HL-60 (cell line): ENCODE measurements around the gene GPATCH4.
"Not testable (repeated sequence)": the region's sequence is repeated elsewhere in the genome, so short reads cannot be mapped to it uniquely, and the experiment has no call there.

Experiments
- DNase-seq, 2 experiments: peaks; one replicate each; pipeline ENCODE4 v3.0.0-alpha.2; 2010 to 2020; ENCODE audit warnings: low read depth in 1 of 2, low spot score in 1 of 2
- H3K27ac ChIP-seq: fragments of 250-450 bp; sonication (Bioruptor Pico); replicated peaks from 2 replicates; pipeline ENCODE4 v1.5.1; 2020; ENCODE audit warnings: mild to moderate bottlenecking, moderate library complexity
- H3K27me3 ChIP-seq: fragments of 250-450 bp; sonication (Bioruptor Pico); 2 replicates; pipeline ENCODE4 v1.5.1; 2021; ENCODE audit warnings: mild to moderate bottlenecking, moderate library complexity; ENCODE audit not compliant: insufficient read depth, poor library complexity, severe bottlenecking
- H3K4me3 ChIP-seq: replicated peaks from 2 replicates; pipeline ENCODE4 v1.5.1; 2011; ENCODE audit warnings: mild to moderate bottlenecking, control low read depth, low read length; ENCODE audit not compliant: insufficient read depth
- CTCF ChIP-seq: IDR thresholded peaks from one replicate; pipeline ENCODE4 v1.5.1; 2011; ENCODE audit warnings: low read length, control low read depth, inconsistent platforms; ENCODE audit not compliant: insufficient read depth
- GABPA ChIP-seq: IDR thresholded peaks from 2 replicates; pipeline ENCODE4 v1.6.1; 2012; ENCODE audit warnings: low read depth
- POLR2AphosphoS5 ChIP-seq: IDR thresholded peaks from 2 replicates; pipeline ENCODE4 v1.6.1; 2012; ENCODE audit warnings: low read depth
- REST ChIP-seq: IDR thresholded peaks from 2 replicates; pipeline ENCODE4 v1.6.1; 2012; ENCODE audit warnings: low read depth; ENCODE audit not compliant: insufficient replicate concordance
- SPI1 ChIP-seq: IDR thresholded peaks from 2 replicates; pipeline ENCODE4 v1.6.1; 2012; ENCODE audit warnings: low read depth, mild to moderate bottlenecking, borderline replicate concordance

The GPATCH4 gene

GRCh38 chr1:156552937-156553336 lies 48.3 kb downstream of the GPATCH4 start:
- TF ChIP-seq POLR2AphosphoS5, result peak; percentile 38; the same call in 1 of the 2 replicates
- peak; percentile 86 to 92 for DNase-seq
- peak overlapping the region; percentile 52 for H3K27ac ChIP-seq
- not testable (repeated sequence) for H3K4me3 ChIP-seq, H3K27me3 ChIP-seq

GRCh38 chr1:156552518-156552917 lies 48.8 kb downstream of the GPATCH4 start:
- DNase-seq, result no peak

GRCh38 chr1:156551869-156552268 lies 49.4 kb downstream of the GPATCH4 start:
- Histone ChIP-seq H3K27ac (peak overlapping the region; percentile 38), H3K4me3 (no peak overlapping the region), H3K27me3 (no peaks in the 10 kb centered on the region)
- DNase-seq, result peak; percentile 19 to 96
- no peak for TF ChIP-seq CTCF
- no peak for TF ChIP-seq POLR2AphosphoS5
- TF ChIP-seq SPI1, result no peak
- TF ChIP-seq GABPA, result no peak
- TF ChIP-seq REST, result no peak

More at GRCh38 chr1:156552518-156552917, 48.8 kb downstream of the GPATCH4 start:
- TF ChIP-seq SPI1 (no peak), CTCF (no peak), POLR2AphosphoS5 (no peak), REST (no peak), GABPA (no peak)
- H3K27me3 ChIP-seq, result no peaks in the 10 kb centered on the region
- no peak overlapping the region for H3K4me3 ChIP-seq
- H3K27ac ChIP-seq, result no peak overlapping the region

GRCh38 chr1:156551066-156551643 lies 50.1 kb downstream of the GPATCH4 start:
- DNase-seq, result peak; percentile 36 to 46
- H3K27ac ChIP-seq, result peak overlapping the region; percentile 38
- H3K27me3 ChIP-seq, result no peaks in the 10 kb centered on the region
- H3K4me3 ChIP-seq, result no peak overlapping the region
- TF ChIP-seq SPI1 (no peak), CTCF (no peak), REST (no peak), GABPA (no peak), POLR2AphosphoS5 (no peak)
